Stimulated activated CD8-positive, alpha-beta memory T cell treated with anti-CD3 and anti-CD28 coated beads, Interleukin-7, amount 100 ng/mL, for 1 hour (primary cell): ENCODE results near the gene GHR.

Experiments used
- DNase-seq, 2 donors: peaks; one replicate each; pipeline ENCODE4 v3.0.0-alpha.2; 2020; ENCODE audit warnings: low read depth in 2 of 2

GHR gene

DNA sequence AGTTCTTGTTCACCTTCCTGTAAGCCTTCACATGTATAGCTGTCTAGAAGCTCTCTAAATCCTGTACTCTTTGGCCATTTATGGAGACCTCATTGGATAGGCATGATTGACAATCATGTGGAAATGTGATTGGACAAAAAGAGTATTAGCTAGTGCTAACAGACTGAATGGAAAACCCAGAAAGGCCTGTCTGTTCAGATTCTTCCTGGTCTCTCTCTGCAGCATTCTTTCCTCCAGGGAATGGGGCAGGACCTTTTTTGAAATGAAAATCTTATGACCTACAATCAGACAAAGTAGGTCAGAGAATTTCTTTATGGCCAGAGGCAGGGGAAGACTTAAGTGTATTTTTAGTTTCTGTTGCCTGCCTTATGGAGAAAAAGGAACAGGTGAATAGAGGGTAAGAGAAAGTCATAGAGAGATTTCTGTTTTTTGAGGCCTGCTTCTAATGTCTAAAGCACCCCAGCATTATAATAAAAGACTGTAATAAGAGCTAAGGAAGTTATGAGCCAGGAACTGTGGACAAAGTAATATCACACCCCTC, 181.0 kb downstream of the GHR start:
- no peak for DNase-seq

DNA sequence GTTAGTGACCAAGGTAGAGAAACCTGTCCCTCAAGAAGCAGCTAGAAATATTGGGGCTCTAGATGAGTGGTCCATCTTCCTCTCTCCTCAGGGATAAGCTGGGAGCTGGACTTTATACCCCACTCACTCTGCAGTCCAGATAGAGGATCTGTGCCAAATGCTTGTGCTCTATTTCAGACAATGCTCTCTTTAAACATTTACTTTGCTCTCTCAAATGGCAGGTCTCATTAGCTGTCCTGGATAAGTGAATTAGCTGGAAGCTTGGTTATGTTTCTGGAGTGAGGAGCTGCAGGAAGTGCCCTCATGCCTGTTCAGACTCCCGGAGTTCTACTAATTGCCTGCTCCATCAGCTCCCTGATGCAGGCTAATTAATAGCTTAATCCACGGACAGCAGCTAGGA, 182.3 kb downstream of the GHR start:
- no peak for DNase-seq

DNA sequence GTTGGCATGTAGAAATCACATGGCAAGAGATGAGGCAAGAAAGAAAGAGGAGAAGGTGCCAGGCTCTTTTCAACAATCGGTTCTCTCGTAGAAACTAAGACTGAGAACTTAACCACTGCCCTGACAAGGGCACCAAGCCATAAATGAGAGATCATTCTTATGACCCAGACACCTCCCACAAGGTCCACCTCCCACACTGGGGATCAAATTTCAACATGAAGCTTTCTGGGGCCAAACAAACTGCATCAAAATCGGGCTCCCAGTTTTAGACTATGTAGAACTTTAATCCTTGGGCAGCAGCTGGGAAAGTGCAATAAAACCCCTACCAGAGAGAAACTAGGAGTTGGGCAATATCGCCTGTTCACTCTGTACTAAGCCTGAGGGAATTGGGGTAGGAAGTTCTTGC, 183.2 kb downstream of the GHR start:
- DNase-seq, result no peak

GRCh38 chr5:42611437-42611836, 188.2 kb downstream of the GHR start:
- DNase-seq, result no peak

GRCh38 chr5:42612750-42613366, 189.6 kb downstream of the GHR start:
- no peak for DNase-seq

- DNase-seq, result no peak
Observed at GRCh38 chr5:42614509-42614908, 191.3 kb downstream of the GHR start.

DNA sequence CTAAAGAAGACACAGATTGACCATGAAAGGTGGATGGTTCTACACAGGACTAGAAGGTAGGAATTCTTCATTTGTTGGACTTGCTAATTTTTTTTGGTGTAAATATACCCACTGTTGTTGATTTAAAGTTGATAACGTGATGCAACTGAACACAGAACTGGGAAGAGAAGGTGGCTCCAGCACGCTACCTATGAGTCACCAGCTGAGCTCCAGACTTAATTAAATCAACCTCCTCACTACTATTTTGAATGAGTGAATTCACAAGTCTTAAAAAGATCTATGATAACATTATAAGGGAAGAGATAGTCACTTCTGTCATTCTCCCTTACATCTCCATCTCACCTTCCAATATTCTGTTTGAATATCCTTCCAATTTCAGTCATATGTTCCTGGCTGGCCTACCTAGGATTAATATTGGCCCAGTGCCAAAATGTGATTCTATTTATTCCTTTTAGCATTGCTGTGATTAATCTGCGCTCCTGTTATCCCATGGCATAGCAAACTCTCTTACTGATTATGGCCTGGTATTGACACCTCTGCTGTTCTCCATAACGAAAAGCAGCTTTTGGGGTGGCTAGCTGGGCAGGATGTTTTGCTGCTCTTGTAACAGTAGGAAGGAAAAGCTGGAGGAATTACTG, 197.5 kb downstream of the GHR start:
- no peak for DNase-seq

GRCh38 chr5:42621242-42621641, 198.0 kb downstream of the GHR start:
- no peak for DNase-seq

DNA sequence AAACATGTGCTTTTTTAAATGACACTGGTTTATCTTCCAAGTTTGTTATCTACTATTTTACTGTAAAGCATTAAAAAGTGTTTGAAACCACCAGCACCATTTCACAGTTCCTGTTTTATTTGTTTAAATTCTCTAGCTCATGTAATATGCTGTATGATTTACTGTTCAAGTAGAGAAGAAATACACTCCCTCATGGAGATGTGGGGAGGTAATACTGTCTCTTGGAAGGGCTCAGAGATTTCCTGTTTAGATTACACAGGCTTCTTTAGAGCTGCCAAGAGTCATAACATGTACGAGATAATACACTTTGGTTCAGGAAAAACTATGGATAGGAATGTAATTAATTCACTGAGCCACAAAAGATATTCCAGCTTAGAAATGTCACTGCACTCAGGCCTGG, 198.4 kb downstream of the GHR start:
- no peak for DNase-seq

DNA sequence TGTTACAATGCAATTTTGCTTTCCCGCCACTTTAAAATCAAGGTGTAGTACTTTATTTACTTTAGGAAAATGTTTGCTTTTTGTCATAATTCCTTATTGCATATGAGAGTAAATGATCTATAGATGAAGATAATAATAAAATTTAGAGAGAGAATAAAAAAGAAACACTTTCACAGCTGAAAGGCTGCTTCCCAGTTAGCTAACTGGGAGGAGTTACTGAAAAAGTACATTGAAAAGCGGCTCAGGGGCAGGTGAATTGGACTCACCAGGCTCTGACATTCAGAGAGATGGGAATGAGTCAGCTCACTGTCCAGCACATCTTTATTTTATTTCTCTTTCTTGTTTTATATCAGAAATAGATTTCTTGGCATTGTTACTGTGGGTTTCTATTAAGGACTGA, 201.7 kb downstream of the GHR start:
- DNase-seq, result no peak

- DNase-seq, result no peak
Observed at GRCh38 chr5:42626462-42626861, 203.2 kb downstream of the GHR start.

GRCh38 chr5:42628821-42629220, 205.6 kb downstream of the GHR start:
- DNase-seq, result no peak

- no peak for DNase-seq
Observed at GRCh38 chr5:42629284-42629683, 206.0 kb downstream of the GHR start.

GRCh38 chr5:42631241-42631640, 208.0 kb downstream of the GHR start:
- DNase-seq, result no peak

DNA sequence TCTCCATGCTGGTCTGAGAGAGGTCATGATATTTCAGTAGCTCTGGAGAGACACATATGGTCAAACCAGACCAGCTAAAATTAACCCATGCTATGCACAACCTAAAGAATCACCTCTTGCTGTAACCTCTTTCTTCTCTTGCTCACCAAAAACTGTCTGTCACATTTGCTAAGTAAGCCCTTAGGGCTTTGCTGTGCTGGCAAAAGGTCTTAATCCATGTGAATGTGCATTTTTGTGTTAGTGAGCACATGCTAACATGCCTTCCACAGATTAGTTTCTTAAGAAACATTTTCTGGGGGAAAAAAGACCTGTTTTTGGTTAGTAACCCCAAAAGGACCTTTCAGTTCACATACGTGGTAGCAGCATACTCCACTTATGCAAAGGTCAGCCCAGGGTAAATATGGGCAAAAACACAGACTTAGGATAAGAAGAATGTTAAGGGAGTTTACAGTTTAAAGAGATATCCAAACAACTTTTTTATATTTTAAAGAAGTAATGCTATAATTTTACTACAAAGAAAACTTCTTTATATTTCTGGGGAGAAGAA, 209.2 kb downstream of the GHR start:
- DNase-seq, result no peak

- DNase-seq, result no peak
Observed at GRCh38 chr5:42634575-42634974, 211.3 kb downstream of the GHR start.

- no peak for DNase-seq
Observed at GRCh38 chr5:42636425-42636824, 213.2 kb downstream of the GHR start.

DNA sequence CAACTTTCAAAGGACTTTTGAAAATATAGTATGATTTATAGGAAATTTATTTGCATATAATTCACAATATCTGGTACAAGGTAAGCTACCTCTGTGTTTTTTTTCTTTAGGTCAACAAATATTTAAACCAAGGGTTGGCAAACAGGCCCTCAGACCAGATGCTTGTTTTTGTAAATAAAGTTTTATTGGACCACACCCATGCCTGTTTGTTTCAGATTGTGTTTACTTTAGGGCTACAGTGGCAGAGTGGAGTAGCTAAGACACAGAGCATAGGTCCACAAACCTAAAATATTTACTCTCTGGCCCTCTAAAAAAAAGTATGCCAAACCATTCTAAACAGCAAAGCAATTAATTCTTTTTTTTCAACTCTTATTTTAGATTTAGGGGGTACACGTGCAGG, 213.7 kb downstream of the GHR start:
- no peak for DNase-seq

GRCh38 chr5:42638972-42639371, 215.7 kb downstream of the GHR start:
- no peak for DNase-seq

DNA sequence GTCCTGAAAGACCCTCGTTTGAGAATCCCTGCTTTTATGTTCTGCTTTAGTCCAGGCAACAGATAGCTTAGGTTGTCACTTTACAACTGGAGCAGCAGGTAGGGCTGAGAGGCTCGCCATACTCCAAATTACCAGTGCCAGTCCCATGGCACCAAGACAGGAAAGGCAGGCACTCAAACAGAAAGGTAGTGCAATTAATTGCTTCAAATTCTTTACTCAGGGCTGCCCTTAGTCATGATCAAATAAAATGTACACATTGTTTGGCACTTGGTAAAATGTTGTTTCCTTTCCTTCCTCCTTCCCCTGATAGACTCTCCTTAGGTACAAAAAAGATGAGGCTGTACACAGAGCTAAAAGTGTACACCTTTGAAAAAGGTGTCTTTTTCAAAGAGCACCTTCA, 217.6 kb downstream of the GHR start:
- no peak for DNase-seq

- DNase-seq, result no peak
Observed at GRCh38 chr5:42641336-42642005, 218.2 kb downstream of the GHR start.

GRCh38 chr5:42642006-42642405, 218.8 kb downstream of the GHR start:
- no peak for DNase-seq

DNA sequence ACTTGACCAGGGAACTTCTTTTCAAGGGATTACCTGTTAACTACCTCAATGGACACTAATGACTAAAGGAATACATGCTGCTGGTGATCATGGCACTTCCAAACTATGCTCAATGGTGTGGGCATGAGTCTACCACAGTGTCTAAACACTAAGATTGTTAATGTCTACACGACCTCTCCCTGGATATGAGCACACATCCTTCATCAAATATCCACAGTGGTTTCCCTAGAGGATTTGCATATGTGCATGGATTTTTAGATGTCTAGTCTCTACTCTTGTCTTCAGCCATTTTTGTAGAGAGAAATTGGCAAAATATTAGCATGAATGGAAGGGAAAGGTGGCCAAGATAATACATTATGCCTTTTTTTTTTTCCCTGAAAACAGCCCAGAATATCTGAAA, 220.1 kb downstream of the GHR start:
- no peak for DNase-seq
